Heart left ventricle (tissue), 16 donors: ENCODE measurements around the gene LRRIQ1. TPM values are rescaled to one million over a fixed set of nuclear protein-coding genes. Genes with fewer than 3 reads are reported as not detected.

Experiments
- ATAC-seq, 4 donors: fragments of 200-7000 bp; cut with Tn5 transposase; one replicate each; pipeline ENCODE4 v1.9.1; 2020 to 2022; ENCODE audit warnings: moderate library complexity in 4 of 4, mild to moderate bottlenecking in 3 of 4, moderate number of reproducible peaks in 1 of 4
- DNase-seq, 5 donors: peaks; one replicate each; pipeline ENCODE4 v3.0.0-alpha.2; 2020
- H3K27ac ChIP-seq, 12 donors: fragments of 200-600 bp; sonication (generic) in 4 of 12; one replicate each; pipeline versions ENCODE4 v1.5.0 to v1.8.0; 2016 to 2022; ENCODE audit warnings: mild to moderate bottlenecking in 2 of 12
- H3K27me3 ChIP-seq, 9 donors: fragments of 200-600 bp; sonication (generic) in 2 of 9; one replicate each; pipeline versions ENCODE4 v1.5.1 to v1.8.0; 2016 to 2022; ENCODE audit warnings: mild to moderate bottlenecking in 3 of 9
- H3K36me3 ChIP-seq, 9 donors: fragments of 200-600 bp; sonication (generic) in 2 of 9; one replicate each; pipeline versions ENCODE4 v1.5.0 to v1.8.0; 2018 to 2022; ENCODE audit warnings: mild to moderate bottlenecking in 2 of 9
- H3K4me1 ChIP-seq, 12 donors: fragments of 200-600 bp; sonication (generic) in 4 of 12; one replicate each; pipeline versions ENCODE4 v1.5.0 to v1.8.0; 2016 to 2022; ENCODE audit warnings: mild to moderate bottlenecking in 3 of 12
- H3K4me3 ChIP-seq, 12 donors: fragments of 200-600 bp; sonication (generic) in 4 of 12; one replicate each; pipeline versions ENCODE4 v1.5.0 to v1.8.0; 2017 to 2022; ENCODE audit warnings: mild to moderate bottlenecking in 9 of 12, moderate library complexity in 4 of 12
- H3K9me3 ChIP-seq, 12 donors: fragments of 200-600 bp; sonication (generic) in 4 of 12; one replicate each; pipeline versions ENCODE4 v1.5.0 to v1.8.0; 2016 to 2022; ENCODE audit warnings: mild to moderate bottlenecking in 1 of 12
- POLR2A ChIP-seq, 2 donors: fragments of 450-650 bp; IDR thresholded peaks; one replicate each; pipeline ENCODE4 v1.6.1; 2017; ENCODE audit warnings: antibody characterized with exemption in 2 of 2, mild to moderate bottlenecking in 2 of 2, moderate library complexity in 2 of 2
- WGBS, 4 donors: extraction: QIAGEN DNeasy Blood & Tissue Kit in 2 of 4; methylation state at CpG; one replicate each; pipeline versions ENCODE4 v1.1.5 to v1.1.7; 2013 to 2018; 5-methylcytosine and 5-hydroxymethylcytosine counted together
- intact Hi-C, 10 donors: fragments of 100-400 bp; cut with DNase I; formaldehyde crosslinking; loops; one replicate each; pipeline versions ENCODE4 v1.11.1 to v1.14.2; 2022
- polyA plus RNA-seq, 2 donors: library from polyadenylated mRNA; stranded (reverse); fragments of 200-250 nt; gene quantifications; one replicate each; pipeline ENCODE4 v1.2.3, GENCODE V29; 2013
- total RNA-seq, 9 donors: library from RNA; depleted of rRNA in 2 of 9; stranded (reverse); fragments of >200 nt in 2 of 9; fragmentation: NEBNext Ultra II Directional in 3 of 9; extraction: Animal tissue kit (Norgen Biotek cat#: 25700) in 3 of 9; gene quantifications; one replicate each; pipeline versions ENCODE4 v1.1.0 to v1.2.4, GENCODE V29; 2016 to 2023
- TF ChIP-seq, protein P1 (sequence below), 12 donors: fragments of 200-600 bp; sonication (generic) in 4 of 12; IDR thresholded peaks; one replicate each; pipeline versions ENCODE4 v1.5.0 to v1.8.0; 2018 to 2022; ENCODE audit warnings: antibody characterized with exemption in 12 of 12, mild to moderate bottlenecking in 5 of 12
- donor health status: ischemic (EF 13 %, LVEDD 7.1; RV severe dilation, severe dysfunction).
- donor health status: healthy with polysubstance abuse.
- donor health status: DM: no; HTN: yes; CAD: no.
- donor health status: DM: no; HTN: no; CAD: no.
- donor health status: ischemic (EF 25% LVEDD 6.9; RV normal size, moderate dysfunction).
- donor health status: ischemic (EF 25% LVEDD 5.7; RV mildly dilated, moderate dysfunction).
- donor health status: healthy.
- donor health status: DM: yes; HTN: yes; CAD: no.
- donor health status: ischemic (EF 35%, LVEDD 5.7; RV mildly dilated, moderate dysfunction).
- donor health status: nonischemic (EF 11% LVEDD 7.7; RV severe dilation, severe dysfunction).
- donor health status: DM: yes; HTN: yes; CAD: no.
- donor health status: PGD.
- donor health status: ischemic (EF 29% LVEDD 5.4; RV normal size, mild dysfunction).
- donor health status: nonischemic (EF 23%, LVEDD 6.1; RV moderate dilation, normal function).

The LRRIQ1 gene
- total and polyA plus RNA-seq, 11 donors: 0.04 to 0.72 (median 0.41) TPM; not detected in 3

DNA sequence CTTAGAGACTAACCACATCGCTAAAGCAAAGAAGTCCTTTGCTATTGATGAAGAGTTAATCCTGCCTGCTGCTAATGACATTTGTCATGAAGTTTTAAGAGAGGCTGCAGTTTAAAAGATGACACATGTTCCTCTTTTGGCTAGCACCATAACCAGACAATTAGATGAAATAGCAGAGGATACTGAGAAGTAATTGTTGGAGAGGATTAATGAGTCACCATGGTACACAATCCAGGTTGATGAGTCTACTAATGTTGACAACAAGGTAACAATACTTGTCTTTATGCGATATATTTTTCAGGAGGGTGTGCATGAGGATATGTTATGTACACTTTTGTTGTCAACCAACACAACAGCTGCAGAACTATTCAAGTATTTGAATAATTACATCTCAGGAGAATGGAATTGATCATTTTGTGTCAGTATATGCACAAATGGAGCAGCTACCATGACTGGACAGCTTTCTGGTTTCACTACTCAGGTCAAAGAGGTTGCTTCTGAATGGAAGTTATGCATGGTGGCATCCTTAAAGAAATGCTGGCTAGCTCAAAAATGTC, 56.7 kb downstream of the LRRIQ1 start:
- ATAC-seq (no peak), DNase-seq (no peak)
- intact Hi-C loops: no loop called here
- no peak for TF ChIP-seq POLR2A (IDR thresholded peaks at IDR 0.05)
- TF ChIP-seq, protein P1, sequence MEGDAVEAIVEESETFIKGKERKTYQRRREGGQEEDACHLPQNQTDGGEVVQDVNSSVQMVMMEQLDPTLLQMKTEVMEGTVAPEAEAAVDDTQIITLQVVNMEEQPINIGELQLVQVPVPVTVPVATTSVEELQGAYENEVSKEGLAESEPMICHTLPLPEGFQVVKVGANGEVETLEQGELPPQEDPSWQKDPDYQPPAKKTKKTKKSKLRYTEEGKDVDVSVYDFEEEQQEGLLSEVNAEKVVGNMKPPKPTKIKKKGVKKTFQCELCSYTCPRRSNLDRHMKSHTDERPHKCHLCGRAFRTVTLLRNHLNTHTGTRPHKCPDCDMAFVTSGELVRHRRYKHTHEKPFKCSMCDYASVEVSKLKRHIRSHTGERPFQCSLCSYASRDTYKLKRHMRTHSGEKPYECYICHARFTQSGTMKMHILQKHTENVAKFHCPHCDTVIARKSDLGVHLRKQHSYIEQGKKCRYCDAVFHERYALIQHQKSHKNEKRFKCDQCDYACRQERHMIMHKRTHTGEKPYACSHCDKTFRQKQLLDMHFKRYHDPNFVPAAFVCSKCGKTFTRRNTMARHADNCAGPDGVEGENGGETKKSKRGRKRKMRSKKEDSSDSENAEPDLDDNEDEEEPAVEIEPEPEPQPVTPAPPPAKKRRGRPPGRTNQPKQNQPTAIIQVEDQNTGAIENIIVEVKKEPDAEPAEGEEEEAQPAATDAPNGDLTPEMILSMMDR (IDR thresholded peaks at IDR 0.05): no peak
- Histone ChIP-seq H3K4me1 (no peaks in the 10 kb centered on the region), H3K9me3 (peaks cover 0 to 3% (median 0%) of the 10 kb centered on the region in 12 donors), H3K36me3 (no peaks in the 10 kb centered on the region), H3K27ac (no peak overlapping the region), H3K27me3 (no peaks in the 10 kb centered on the region), H3K4me3 (no peak overlapping the region)
- WGBS, 4 donors: 73 to 92% (median 83%) methylated on average over 2 of the region's 2 CpGs

DNA sequence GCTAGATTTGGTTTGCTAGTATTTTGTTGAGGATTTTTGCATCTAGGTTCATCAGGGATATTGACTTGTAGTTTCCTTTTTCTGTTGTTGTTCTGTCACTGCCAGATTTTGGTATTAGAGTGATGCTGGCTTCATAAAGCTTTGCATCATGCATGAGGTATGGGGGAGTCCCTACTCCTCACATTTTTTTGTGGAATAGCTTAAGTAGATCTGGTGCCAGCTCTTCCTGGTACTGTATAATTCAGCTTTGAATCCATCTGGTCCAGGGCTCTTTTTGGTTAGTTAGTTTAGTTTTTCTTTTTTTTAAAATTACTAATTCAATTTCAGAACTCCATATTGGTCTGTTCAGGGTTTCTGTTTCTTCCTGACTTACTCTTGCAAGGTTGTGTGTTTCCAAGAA, 59.4 kb downstream of the LRRIQ1 start:
- TF ChIP-seq, protein P1 (IDR thresholded peaks at IDR 0.05): no peak
- TF ChIP-seq POLR2A (IDR thresholded peaks at IDR 0.05): no peak
- peaks cover 0 to 3% (median 0%) of the 10 kb centered on the region in 12 donors for H3K9me3 ChIP-seq
- ATAC-seq (no peak), DNase-seq (no peak)
- no peaks in the 10 kb centered on the region for H3K27me3 ChIP-seq
- no peaks in the 10 kb centered on the region for H3K36me3 ChIP-seq
- H3K4me3 ChIP-seq: no peak overlapping the region
- no peaks in the 10 kb centered on the region for H3K4me1 ChIP-seq
- no peak overlapping the region for H3K27ac ChIP-seq
- intact Hi-C loops: no loop called here

DNA sequence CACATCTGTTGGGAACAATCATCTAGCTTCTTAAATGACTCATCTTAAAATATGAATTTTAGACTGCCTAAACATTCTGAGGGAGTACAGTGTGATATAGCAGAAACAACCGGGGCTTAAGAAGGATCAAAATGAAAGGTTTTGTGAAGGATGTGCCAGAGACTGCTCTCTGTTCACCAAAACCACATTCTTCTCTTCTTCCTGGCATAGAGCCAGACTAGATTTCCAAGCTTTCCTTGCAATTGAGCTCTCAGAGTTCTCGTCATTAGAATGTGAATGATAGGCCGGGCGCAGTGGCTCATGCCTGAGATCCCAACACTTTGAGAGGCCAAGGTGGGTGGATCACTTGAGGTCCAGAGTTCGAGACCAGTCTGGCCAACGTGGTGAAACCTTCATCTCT, 94.5 kb downstream of the LRRIQ1 start:
- Histone ChIP-seq H3K4me3 (no peak overlapping the region), H3K9me3 (no peaks in the 10 kb centered on the region), H3K27ac (no peak overlapping the region), H3K4me1 (no peaks in the 10 kb centered on the region), H3K27me3 (no peaks in the 10 kb centered on the region), H3K36me3 (no peaks in the 10 kb centered on the region)
- 65 to 82% (median 70%) methylated on average over 6 of the region's 6 CpGs for WGBS, 4 donors
- ATAC-seq (no peak), DNase-seq (no peak)
- TF ChIP-seq, protein P1 (IDR thresholded peaks at IDR 0.05): no peak
- no peak for TF ChIP-seq POLR2A (IDR thresholded peaks at IDR 0.05)
- intact Hi-C loops: no loop called here

DNA sequence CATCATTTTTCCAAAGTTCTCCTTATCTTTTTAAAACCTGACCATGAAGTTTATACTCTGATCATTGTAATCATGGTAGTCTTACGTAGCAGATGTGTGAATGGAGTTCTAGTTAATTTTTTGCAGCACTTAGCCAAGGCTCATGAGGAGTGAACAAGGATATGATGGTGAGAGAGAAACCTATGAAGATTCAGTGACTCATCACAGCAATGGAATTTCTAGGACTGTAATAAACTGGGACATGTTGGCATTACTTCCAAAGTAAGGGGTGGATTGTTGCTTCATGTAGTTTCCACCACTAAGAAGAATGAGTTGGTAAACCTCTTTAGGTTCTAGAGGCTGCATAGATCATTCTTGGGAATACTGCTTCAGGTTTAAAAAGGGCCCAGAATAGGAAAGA, 102.7 kb downstream of the LRRIQ1 start:
- Histone ChIP-seq H3K27me3 (no peaks in the 10 kb centered on the region), H3K4me3 (no peak overlapping the region), H3K27ac (no peak overlapping the region), H3K9me3 (no peaks in the 10 kb centered on the region), H3K36me3 (no peaks in the 10 kb centered on the region), H3K4me1 (no peaks in the 10 kb centered on the region)
- ATAC-seq: no peak
- WGBS, 4 donors: 71 to 81% (median 78%) methylated on average over 1 of the region's 1 CpG
- intact Hi-C loops: no loop called here
- no peak for DNase-seq
- TF ChIP-seq, protein P1 (IDR thresholded peaks at IDR 0.05): no peak
- no peak for TF ChIP-seq POLR2A (IDR thresholded peaks at IDR 0.05)
